GM12878 (cell line): Measurements from ENCODE around the gene SLC25A13. TPM values are rescaled to one million over a fixed set of nuclear protein-coding genes. Genes with fewer than 3 reads are reported as not detected.

Experiments used
- ATAC-seq: fragments of 200-7000 bp; cut with Tn5 transposase; 3 replicates; pipeline ENCODE4 v1.9.1; 2020; ENCODE audit warnings: mild to moderate bottlenecking, moderate library complexity
- BruUV-seq: library from RNA; stranded (reverse); fragments of 400-500 nt; replicated peaks from 2 replicates; lab custom pipeline; 2021; lab: Mats Ljungman, UMichigan
- CTCF ChIA-PET: fragments of 300-600 bp; sonication (Branson Sonifier 250); formaldehyde crosslinking; extraction: SDS; loops from one replicate; lab custom pipeline; 2021; ENCODE audit warnings: inconsistent platforms; lab: Yijun Ruan, JAX
- POLR2A ChIA-PET: fragments of 350-600 bp; formaldehyde crosslinking; extraction: SDS; loops from one replicate; lab custom pipeline; 2021; ENCODE audit warnings: inconsistent platforms; lab: Charles Lee
- RAD21 ChIA-PET: fragments of 300-600 bp; sonication (Branson Sonifier 250); formaldehyde crosslinking; loops from one replicate; lab custom pipeline; 2023; ENCODE audit warnings: antibody characterized with exemption; ENCODE audit not compliant: unreplicated experiment; lab: Charles Lee
- SMC1A ChIA-PET: fragments of 300-600 bp; sonication (Branson Sonifier 250); formaldehyde crosslinking; loops from one replicate; lab custom pipeline; 2023; ENCODE audit not compliant: unreplicated experiment, uncharacterized antibody; lab: Charles Lee
- DNase-seq: peaks from one replicate; pipeline ENCODE4 v3.0.0-alpha.2; 2011; ENCODE audit warnings: low read depth, low spot score
- FAIRE-seq: peaks from 3 replicates; lab custom pipeline; 2011; peaks lifted over from hg19 to GRCh38; lab: Jason Lieb, UNC
- H2AFZ ChIP-seq: 2 replicates; pipeline ENCODE4 v1.6.0; 2011; ENCODE audit warnings: low read depth, low read length, control low read depth; ENCODE audit not compliant: control insufficient read depth
- H3K27ac ChIP-seq: 2 replicates; pipeline ENCODE4 v1.5.1; 2011; ENCODE audit warnings: control low read depth; ENCODE audit not compliant: control insufficient read depth, insufficient read depth
- H3K27me3 ChIP-seq, 2 experiments: replicated peaks in 1 of 2; 2 replicates each; pipeline versions ENCODE4 v1.6.0 to v1.6.1; 2011; ENCODE audit warnings: low read length in 1 of 2; ENCODE audit not compliant: control insufficient read depth in 2 of 2, insufficient read depth in 2 of 2
- H3K36me3 ChIP-seq, 2 experiments: 2 replicates each; pipeline ENCODE4 v1.5.1; 2011; ENCODE audit warnings: low read length in 1 of 2; ENCODE audit not compliant: control insufficient read depth in 2 of 2, insufficient read depth in 2 of 2
- H3K4me1 ChIP-seq: 2 replicates; pipeline ENCODE4 v1.6.1; 2011; ENCODE audit warnings: mild to moderate bottlenecking, low read length, moderate library complexity, mixed read lengths; ENCODE audit not compliant: control insufficient read depth, insufficient read depth
- H3K4me2 ChIP-seq: 2 replicates; pipeline ENCODE4 v1.6.0; 2011; ENCODE audit warnings: control low read depth; ENCODE audit not compliant: control insufficient read depth, insufficient read depth
- H3K4me3 ChIP-seq: fragments of 200-600 bp; sonication (generic); 2 replicates; pipeline ENCODE4 v1.5.1; 2016
- H3K79me2 ChIP-seq: 2 replicates; pipeline ENCODE4 v1.6.0; 2011; ENCODE audit warnings: low read length; ENCODE audit not compliant: control insufficient read depth, insufficient read depth
- H3K9ac ChIP-seq: 2 replicates; pipeline ENCODE4 v1.8.0; 2011; ENCODE audit warnings: low read length, control low read depth, mixed read lengths; ENCODE audit not compliant: control insufficient read depth, insufficient read depth
- H3K9me3 ChIP-seq: replicated peaks from 3 replicates; pipeline ENCODE4 v1.5.1; 2011; ENCODE audit warnings: mild to moderate bottlenecking, low read length; ENCODE audit not compliant: control insufficient read depth, insufficient read depth
- H4K20me1 ChIP-seq: 2 replicates; pipeline ENCODE4 v1.6.0; 2011; ENCODE audit not compliant: control insufficient read depth, insufficient read depth
- BCLAF1 ChIP-seq: fragments of 450-650 bp; IDR thresholded peaks from 2 replicates; pipeline ENCODE4 v1.6.1; 2017; ENCODE audit warnings: antibody characterized with exemption, mild to moderate bottlenecking, moderate library complexity
- CHD1 ChIP-seq: IDR thresholded peaks from 2 replicates; pipeline ENCODE4 v1.6.1; 2012; ENCODE audit warnings: low read depth, low read length, improper control_type of control experiment
- CHD4 ChIP-seq: fragments of 200-600 bp; sonication (generic); IDR thresholded peaks from 2 replicates; pipeline ENCODE4 v1.6.1; 2016; ENCODE audit warnings: mild to moderate bottlenecking
- MLLT1 ChIP-seq: fragments of 450-650 bp; IDR thresholded peaks from 2 replicates; pipeline ENCODE4 v1.6.1; 2016; ENCODE audit warnings: mild to moderate bottlenecking
- MYB ChIP-seq: fragments of 150-350 bp; IDR thresholded peaks from 2 replicates; pipeline ENCODE4 v1.6.1; 2014; ENCODE audit warnings: mild to moderate bottlenecking, low read depth, low read length, borderline replicate concordance
- NFXL1 ChIP-seq: fragments of 450-650 bp; IDR thresholded peaks from 2 replicates; pipeline ENCODE4 v1.6.1; 2017; ENCODE audit warnings: antibody characterized with exemption, mild to moderate bottlenecking, borderline replicate concordance
- NKRF ChIP-seq: fragments of 450-650 bp; conservative IDR thresholded peaks from 2 replicates; pipeline ENCODE4 v1.6.1; 2017; ENCODE audit warnings: mild to moderate bottlenecking, moderate library complexity
- PAX5 ChIP-seq: IDR thresholded peaks from 2 replicates; pipeline ENCODE4 v1.6.1; 2011; ENCODE audit warnings: low read depth, low read length, borderline replicate concordance
- RAD51 ChIP-seq: fragments of 450-650 bp; IDR thresholded peaks from 2 replicates; pipeline ENCODE4 v1.6.1; 2016; ENCODE audit warnings: moderate library complexity, mild to moderate bottlenecking, inconsistent platforms
- RFX5 ChIP-seq: IDR thresholded peaks from 2 replicates; pipeline ENCODE4 v1.6.1; 2011; ENCODE audit warnings: low read depth, low read length, improper control_type of control experiment
- SMC3 ChIP-seq: IDR thresholded peaks from 2 replicates; pipeline ENCODE4 v1.6.1; 2011; ENCODE audit warnings: low read length, improper control_type of control experiment, borderline replicate concordance
- SRF ChIP-seq, 2 experiments: IDR thresholded peaks; 2 replicates each; pipeline ENCODE4 v1.6.1; 2011; ENCODE audit warnings: low read depth in 2 of 2, low read length in 2 of 2, mild to moderate bottlenecking in 1 of 2, moderate library complexity in 1 of 2
- TCF12 ChIP-seq: IDR thresholded peaks from 2 replicates; pipeline ENCODE4 v1.6.1; 2011; ENCODE audit warnings: low read depth, mild to moderate bottlenecking, low read length
- USF1 ChIP-seq: IDR thresholded peaks from 2 replicates; pipeline ENCODE4 v1.6.1; 2011; ENCODE audit warnings: borderline replicate concordance, low read depth, mild to moderate bottlenecking, moderate library complexity, mixed read lengths, low read length; ENCODE audit not compliant: insufficient read depth; ENCODE audit errors: extremely low read length
- ZNF274 ChIP-seq: IDR thresholded peaks from one replicate; pipeline ENCODE4 v1.8.0; 2011; ENCODE audit not compliant: insufficient read length, insufficient read depth
- WGBS: methylation state at CpG from one replicate; pipeline ENCODE4 v1.1.6; 2016; ENCODE audit warnings: low lambda C conversion rate; ENCODE audit not compliant: insufficient replicate concordance, insufficient coverage; ENCODE audit errors: missing lambda C conversion rate; 5-methylcytosine and 5-hydroxymethylcytosine counted together
- in situ Hi-C: fragments of 300-500 bp; cut with MboI; formaldehyde crosslinking; loops from 9 replicates; pipeline ENCODE4 v1.14.3; 2018; ENCODE audit warnings: mixed read lengths
- intact Hi-C: fragments of 100-400 bp; cut with micrococcal nuclease; formaldehyde crosslinking; loops from one replicate; pipeline ENCODE4 v1.14.2; 2022; ENCODE audit not compliant: unreplicated experiment
- polyA plus RNA-seq, 11 experiments: library from polyadenylated mRNA; depleted of rRNA in 4 of 11; unstranded in 6 of 11; stranded (reverse) in 5 of 11; fragments of >200 nt; fragmentation: Nextera tagmentation in 4 of 11; fragmentation: Illumina TruSeq in 1 of 11; extraction: Ambion mirVana in 4 of 11; extraction: Trizol in 1 of 11; gene quantifications; 1 replicate in 1 of 11; 2 replicates in 10 of 11; pipeline versions ENCODE4 v1.2.1 to v1.2.3, GENCODE V29; 2011 to 2016; ENCODE audit warnings: inconsistent platforms in 2 of 11, missing spikeins in 2 of 11, low read depth in 1 of 11
- total RNA-seq, 4 experiments: library from RNA; depleted of rRNA in 3 of 4; stranded (reverse); fragments of >200 nt in 3 of 4; fragmentation: Illumina TruSeq in 1 of 4; extraction: Trizol in 1 of 4; gene quantifications; 2 replicates each; pipeline versions ENCODE4 v1.2.1 to v1.2.3, GENCODE V29; 2013 to 2021

SLC25A13 gene
- total and polyA plus RNA-seq, 10 of the 15 experiments (the other 5 are each of a cell fraction or from before 2014, with no cell fraction given) = 7.0 to 24.7 (median 18.6) TPM

- TF ChIP-seq MLLT1 = no peak
- TF ChIP-seq MYB = no peak
- no peak for TF ChIP-seq RFX5
- no peak for TF ChIP-seq PAX5
- no peak for TF ChIP-seq CHD4
- TF ChIP-seq RAD51 = no peak
- TF ChIP-seq USF1 = no peak
- TF ChIP-seq CHD1 = no peak
- no peak for TF ChIP-seq SMC3
- no peak for TF ChIP-seq NFXL1
- TF ChIP-seq, all 136 proteins: peak for 0
Measured at GRCh38 chr7:96313940-96314339, 8.0 kb downstream of the SLC25A13 start (continued).

- WGBS = 98% methylated on average over 4 of the region's 4 CpGs
- Histone ChIP-seq H3K79me2 (peaks cover 7% of the 10 kb centered on the region), H3K9me3 (no peaks in the 10 kb centered on the region), H3K4me1 (no peaks in the 10 kb centered on the region), H3K4me3 (no peak overlapping the region), H3K36me3 (peaks cover 0 to 6% of the 10 kb centered on the region in 2 experiments; a peak in 2 of 4 replicates), H2AFZ (no peak overlapping the region), H4K20me1 (no peaks in the 10 kb centered on the region), H3K4me2 (no peak overlapping the region), H3K9ac (no peak overlapping the region), H3K27ac (no peak overlapping the region), H3K27me3 (no peaks in the 10 kb centered on the region)
- no peak for FAIRE-seq
- SMC1A ChIA-PET = interaction anchor here (1.0 to 1.5 kb wide), 4 partner anchors 11 to 334 kb away, joined by 3 to 4 read pairs (median 3); no protein-coding TSS in a partner anchor
- DNase-seq = no peak
- TF ChIP-seq CHD4 (no peak), NKRF (no peak), TCF12 (no peak), SRF (IDR thresholded peaks at IDR 0.05; ENCODE audit: low read depth in 2 of 2, low read length in 2 of 2) (no peak), BCLAF1 (no peak), ZNF274 (no peak)
- no TSS peak for BruUV-seq
- intact Hi-C loops = no loop called here
- no peak for ATAC-seq
- RAD21 ChIA-PET = no interaction called here
- in situ Hi-C loops = no loop called here
- CTCF ChIA-PET = interaction anchor here (0.9 kb wide), 1 partner anchor 9 kb away, joined by 5 read pairs; no protein-coding TSS in a partner anchor
- POLR2A ChIA-PET = no interaction called here
Measured at GRCh38 chr7:96312502-96312901, 9.4 kb downstream of the SLC25A13 start.
